HEK293 (cell line): ENCODE data around the gene SFXN1.
"Not testable (repeated sequence)": the region's sequence is repeated elsewhere in the genome, so short reads cannot be mapped to it uniquely, and the experiment has no call there.

Experiments used
- CTCF ChIA-PET: fragments of 350-600 bp; formaldehyde crosslinking; extraction: SDS; loops from one replicate; lab custom pipeline; 2021; ENCODE audit warnings: antibody characterized with exemption; lab: Yijun Ruan, JAX
- POLR2A ChIA-PET: fragments of 300-600 bp; formaldehyde crosslinking; extraction: SDS; loops from one replicate; lab custom pipeline; 2020; ENCODE audit warnings: antibody characterized with exemption, inconsistent platforms; lab: Yijun Ruan, JAX
- H3K27ac ChIP-seq: fragments of 200-500 bp; sonication (Bioruptor generic); 2 replicates; pipeline ENCODE4 v1.5.1; 2014; ENCODE audit warnings: low read depth, low read length, control low read depth, inconsistent platforms; ENCODE audit errors: extremely low read depth
- H3K36me3 ChIP-seq, 2 experiments: fragments of 200-500 bp in 1 of 2; sonication (Bioruptor generic) in 1 of 2; 1 replicate in 1 of 2; 2 replicates in 1 of 2; pipeline ENCODE4 v1.5.1; 2014 to 2017; ENCODE audit warnings: inconsistent platforms in 2 of 2, low read length in 2 of 2; ENCODE audit not compliant: control insufficient read depth in 2 of 2, insufficient read depth in 1 of 2
- H3K4me1 ChIP-seq: fragments of 200-500 bp; sonication (Bioruptor generic); 2 replicates; pipeline ENCODE4 v1.5.1; 2014; ENCODE audit warnings: mild to moderate bottlenecking, low read length, inconsistent platforms; ENCODE audit not compliant: control insufficient read depth, insufficient read depth
- H3K4me3 ChIP-seq: 2 replicates; pipeline ENCODE4 v1.5.1; 2011; ENCODE audit warnings: low read depth, mild to moderate bottlenecking, control low read depth, low read length, moderate library complexity
- H3K9me3 ChIP-seq: fragments of 200-500 bp; sonication (Bioruptor generic); 2 replicates; pipeline ENCODE4 v1.5.1; 2014; ENCODE audit warnings: low read depth, low read length, inconsistent platforms; ENCODE audit not compliant: control insufficient read depth, insufficient read depth
- PRDM2 ChIP-seq: fragments of 450-650 bp; formaldehyde crosslinking; IDR thresholded peaks from 2 replicates; pipeline ENCODE4 v1.5.1; 2016; ENCODE audit warnings: missing biosample characterization, missing genetic modification characterization, borderline replicate concordance
- SALL2 ChIP-seq: fragments of 450-650 bp; formaldehyde crosslinking; IDR thresholded peaks from 2 replicates; pipeline ENCODE4 v1.5.0; 2017; ENCODE audit warnings: missing biosample characterization, mild to moderate bottlenecking, missing genetic modification characterization, borderline replicate concordance
- SP2 ChIP-seq: fragments of 450-650 bp; formaldehyde crosslinking; IDR thresholded peaks from 2 replicates; pipeline ENCODE4 v1.5.1; 2016; ENCODE audit warnings: missing biosample characterization, missing genetic modification characterization
- ZBTB1 ChIP-seq: fragments of 450-650 bp; formaldehyde crosslinking; IDR thresholded peaks from 2 replicates; pipeline ENCODE4 v1.5.1; 2016; ENCODE audit warnings: missing biosample characterization, missing genetic modification characterization
- ZBTB49 ChIP-seq: fragments of 450-650 bp; formaldehyde crosslinking; IDR thresholded peaks from 2 replicates; pipeline ENCODE4 v1.5.1; 2016; ENCODE audit warnings: missing biosample characterization, missing genetic modification characterization, low read depth
- ZNF133 ChIP-seq: fragments of 450-650 bp; formaldehyde crosslinking; IDR thresholded peaks from 2 replicates; pipeline ENCODE4 v1.5.1; 2016; ENCODE audit warnings: missing biosample characterization, missing genetic modification characterization
- ZNF169 ChIP-seq: fragments of 450-650 bp; formaldehyde crosslinking; IDR thresholded peaks from 2 replicates; pipeline ENCODE4 v1.5.1; 2016; ENCODE audit warnings: missing biosample characterization, missing genetic modification characterization
- ZNF184 ChIP-seq: fragments of 450-650 bp; IDR thresholded peaks from 2 replicates; pipeline ENCODE4 v1.5.1; 2018; ENCODE audit warnings: missing biosample characterization, mild to moderate bottlenecking, missing genetic modification characterization
- ZNF248 ChIP-seq: fragments of 450-650 bp; formaldehyde crosslinking; IDR thresholded peaks from 2 replicates; pipeline ENCODE4 v1.5.1; 2017; ENCODE audit warnings: missing biosample characterization, missing genetic modification characterization
- ZNF354C ChIP-seq: fragments of 450-650 bp; formaldehyde crosslinking; IDR thresholded peaks from 2 replicates; pipeline ENCODE4 v1.5.1; 2016; ENCODE audit warnings: missing biosample characterization, missing genetic modification characterization, low read depth, borderline replicate concordance
- ZNF37A ChIP-seq: fragments of 450-650 bp; IDR thresholded peaks from 2 replicates; pipeline ENCODE4 v1.5.1; 2018; ENCODE audit warnings: missing biosample characterization, missing genetic modification characterization
- ZNF449 ChIP-seq: fragments of 450-650 bp; formaldehyde crosslinking; IDR thresholded peaks from 2 replicates; pipeline ENCODE4 v1.5.1; 2017; ENCODE audit warnings: missing biosample characterization, mild to moderate bottlenecking, missing genetic modification characterization, moderate library complexity
- ZNF488 ChIP-seq: fragments of 450-650 bp; formaldehyde crosslinking; IDR thresholded peaks from 2 replicates; pipeline ENCODE4 v1.5.1; 2016; ENCODE audit warnings: missing biosample characterization, missing genetic modification characterization
- ZNF529 ChIP-seq: fragments of 450-650 bp; formaldehyde crosslinking; IDR thresholded peaks from 2 replicates; pipeline ENCODE4 v1.5.1; 2017; ENCODE audit warnings: missing genetic modification characterization, missing biosample characterization; ENCODE audit not compliant: insufficient replicate concordance
- ZNF560 ChIP-seq: fragments of 450-650 bp; formaldehyde crosslinking; IDR thresholded peaks from 2 replicates; pipeline ENCODE4 v1.5.1; 2017; ENCODE audit warnings: missing biosample characterization, missing genetic modification characterization, borderline replicate concordance
- ZNF571 ChIP-seq: fragments of 450-650 bp; formaldehyde crosslinking; IDR thresholded peaks from 2 replicates; pipeline ENCODE4 v1.5.0; 2017; ENCODE audit warnings: missing biosample characterization, missing genetic modification characterization
- ZNF623 ChIP-seq: fragments of 450-650 bp; formaldehyde crosslinking; IDR thresholded peaks from 2 replicates; pipeline ENCODE4 v1.5.1; 2016; ENCODE audit warnings: missing biosample characterization, missing genetic modification characterization
- ZNF660 ChIP-seq: fragments of 450-650 bp; IDR thresholded peaks from 2 replicates; pipeline ENCODE4 v1.5.1; 2018; ENCODE audit warnings: missing biosample characterization, mild to moderate bottlenecking, missing genetic modification characterization
- ZNF677 ChIP-seq: fragments of 450-650 bp; IDR thresholded peaks from 2 replicates; pipeline ENCODE4 v1.5.0; 2018; ENCODE audit warnings: missing biosample characterization, mild to moderate bottlenecking, missing genetic modification characterization, moderate library complexity
- ZSCAN18 ChIP-seq: fragments of 450-650 bp; formaldehyde crosslinking; IDR thresholded peaks from 2 replicates; pipeline ENCODE4 v1.5.1; 2016; ENCODE audit warnings: missing biosample characterization, missing genetic modification characterization

SFXN1 gene

GRCh38 chr5:175452166-175452565 lies 26.2 kb upstream of the SFXN1 start (continued):
- no peak for TF ChIP-seq ZNF529
- no peak for TF ChIP-seq ZNF660 (tag by site-specific recombination)
- TF ChIP-seq ZBTB49 (tag by site-specific recombination): no peak
- no peak for TF ChIP-seq ZNF354C (tag by site-specific recombination)
- no peak for TF ChIP-seq ZNF37A
- no peak for TF ChIP-seq SP2 (tag by site-specific recombination)
- no peak for TF ChIP-seq ZNF248 (tag by site-specific recombination)
- no peak for TF ChIP-seq ZNF488 (tag by site-specific recombination)
- no peak for TF ChIP-seq ZNF571

GRCh38 chr5:175454338-175454737 lies 24.0 kb upstream of the SFXN1 start:
- H3K27ac ChIP-seq, H3K9me3 ChIP-seq, H3K36me3 ChIP-seq, H3K4me1 ChIP-seq, H3K4me3 ChIP-seq, POLR2A ChIA-PET: not testable (repeated sequence)
- CTCF ChIA-PET: interaction anchor here (0.6 to 4.2 kb wide), 2 partner anchors 11 to 110 kb away, joined by 3 to 23 read pairs; no protein-coding TSS in a partner anchor

- ChIA-PET CTCF (interaction anchor here (0.5 to 4.2 kb wide), 5 partner anchors 9 to 481 kb away, joined by 3 to 23 read pairs (median 3); partner anchors contain the start of gene DRD1), POLR2A (no interaction called here)
- Histone ChIP-seq H3K27ac (no peak overlapping the region), H3K4me3 (no peak overlapping the region), H3K4me1 (no peaks in the 10 kb centered on the region), H3K9me3 (no peaks in the 10 kb centered on the region), H3K36me3 (no peaks in the 10 kb centered on the region)
- no peak for TF ChIP-seq PRDM2 (tag by site-specific recombination)
- TF ChIP-seq ZBTB1: no peak
- no peak for TF ChIP-seq ZNF677
- TF ChIP-seq SALL2: no peak
- TF ChIP-seq ZNF623 (tag by site-specific recombination): no peak
- TF ChIP-seq ZNF169 (tag by site-specific recombination): no peak
- TF ChIP-seq ZNF560 (tag by site-specific recombination): no peak
- TF ChIP-seq ZNF449 (tag by site-specific recombination): no peak
- TF ChIP-seq ZNF184 (tag by site-specific recombination): no peak
- TF ChIP-seq ZNF133: no peak
- no peak for TF ChIP-seq ZSCAN18 (tag by site-specific recombination)
Measured at GRCh38 chr5:175456105-175456742, 22.1 kb upstream of the SFXN1 start.
